ENCODE data around the gene SOS2.

SOS2 gene

DNA sequence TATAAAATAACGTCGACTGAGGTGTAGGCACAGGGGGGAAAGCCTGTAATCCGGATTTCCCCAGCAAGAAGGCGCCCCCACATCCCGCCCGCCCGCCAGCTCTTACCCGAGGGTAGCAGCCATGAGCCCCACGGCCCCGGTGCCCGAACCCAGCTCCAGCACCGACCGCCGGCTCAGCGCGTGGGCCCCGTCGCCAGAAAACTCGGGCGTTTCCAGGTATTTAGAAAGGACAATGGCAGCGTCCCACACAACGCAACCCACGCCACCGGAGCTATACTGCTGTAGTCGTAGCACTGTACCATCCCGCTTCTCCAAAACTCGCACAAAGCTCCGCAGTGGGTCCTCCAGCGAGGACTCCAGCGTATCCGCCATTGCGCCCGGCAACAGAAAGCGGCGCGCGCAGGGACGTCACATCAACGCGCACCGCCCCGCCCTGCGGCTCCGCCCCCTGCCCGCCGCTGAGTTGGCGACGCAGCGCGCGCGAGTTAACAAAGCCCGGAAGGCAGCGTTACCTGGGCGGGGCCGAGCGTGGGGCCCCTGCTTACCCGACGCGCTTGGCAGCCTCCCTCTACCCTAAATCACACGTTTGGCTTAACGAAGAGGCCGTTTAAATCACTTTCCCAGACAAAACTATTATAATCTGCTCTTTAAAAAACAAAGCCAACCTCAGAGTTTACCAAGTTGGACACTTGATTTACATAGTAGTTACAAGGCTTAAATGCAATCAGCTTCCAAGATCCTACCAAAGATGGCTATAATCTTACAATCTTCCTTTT lies 115.0 kb downstream of the SOS2 start, which contains the start of gene VCPKMT:
TSS of gene VCPKMT (minus strand) at position 392 of the 776 bp plus-strand sequence. CDS start at position 372, 20 bp downstream.
- peak; percentile 49 for DNase-seq (ENCODE audit: low read depth)

DNA sequence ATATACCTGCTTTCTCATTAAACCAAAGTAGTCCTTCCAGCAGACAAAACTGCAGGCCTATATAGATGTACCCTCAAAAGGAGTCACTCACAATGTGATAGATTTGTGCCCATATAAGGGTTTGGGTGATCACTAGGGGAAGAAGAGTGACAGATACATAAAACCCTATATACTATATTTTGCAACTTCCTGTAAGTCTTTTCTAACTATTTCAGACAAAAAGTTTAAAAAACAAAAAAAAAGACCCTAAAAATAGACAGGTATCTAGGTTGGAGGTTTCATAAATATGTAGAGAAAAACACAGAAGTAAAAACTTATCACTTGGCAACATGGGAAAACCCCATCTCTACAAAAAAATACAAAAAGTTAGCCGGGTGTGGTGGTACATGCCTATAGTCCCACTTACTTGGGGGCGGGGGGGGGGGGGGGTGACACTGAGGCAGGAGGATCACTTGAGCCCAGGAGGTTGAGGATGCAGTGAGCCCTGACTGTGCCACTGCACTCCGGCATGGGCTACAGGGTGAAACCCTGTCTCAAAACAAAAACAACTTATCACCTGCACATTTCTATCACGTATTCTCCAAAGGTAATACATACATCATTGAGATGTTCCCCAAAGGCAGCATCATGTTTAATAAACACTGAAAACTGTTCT lies 117.9 kb downstream of the SOS2 start:
- no peak for DNase-seq (ENCODE audit: low read depth)

DNA sequence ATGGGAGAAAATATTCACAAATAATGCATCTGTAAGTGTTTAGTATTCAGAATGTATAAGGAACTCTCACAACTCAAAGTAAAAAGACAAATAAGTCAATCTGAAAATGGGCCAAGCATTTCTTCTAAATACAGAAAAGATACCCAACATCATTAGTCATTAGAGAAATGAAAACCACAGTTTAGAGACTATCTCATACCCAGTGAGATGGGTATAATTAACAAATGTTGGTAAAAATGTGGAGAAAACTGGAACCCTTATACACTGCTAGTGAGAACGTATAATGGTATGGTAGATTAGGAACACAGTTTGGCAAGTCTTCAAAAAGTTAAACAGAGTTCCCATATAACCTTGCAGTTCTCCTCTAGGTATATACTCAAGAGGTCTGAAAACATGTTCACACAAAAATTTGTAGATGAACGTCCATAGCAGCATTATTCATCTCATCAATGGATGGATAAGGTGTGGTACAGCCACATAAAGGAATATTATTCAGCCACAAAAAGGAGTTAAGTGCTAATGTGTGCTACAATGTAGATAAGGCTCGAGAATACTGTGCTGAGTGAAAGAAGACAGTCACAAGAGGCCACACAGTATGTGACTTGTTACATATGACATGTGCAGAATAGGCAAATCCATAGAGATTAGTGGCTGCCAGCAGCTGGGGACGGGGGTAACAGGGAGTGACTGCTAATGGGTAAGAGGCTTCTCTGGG lies 120.9 kb downstream of the SOS2 start:
- DNase-seq (ENCODE audit: low read depth): no peak

DNA sequence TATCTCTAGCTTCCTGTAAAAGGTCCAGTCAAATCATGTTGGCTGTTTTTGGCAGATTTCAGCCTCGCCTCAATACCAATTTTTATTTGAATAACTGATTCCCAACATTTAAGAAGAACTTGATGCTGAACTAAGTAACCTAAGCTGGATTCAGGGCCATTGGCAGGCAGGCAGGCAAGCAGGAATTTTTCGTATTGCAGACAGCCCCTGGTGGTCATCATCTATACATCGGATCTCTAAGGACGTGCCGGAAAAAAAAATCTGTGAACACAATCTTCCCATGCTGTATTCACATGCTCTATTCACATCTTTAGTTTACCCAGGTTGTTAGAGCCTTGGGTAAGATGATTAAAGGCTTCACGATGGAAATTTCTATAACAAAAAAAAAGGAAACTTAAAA lies 122.0 kb downstream of the SOS2 start:
- DNase-seq (ENCODE audit: low read depth): no peak

DNA sequence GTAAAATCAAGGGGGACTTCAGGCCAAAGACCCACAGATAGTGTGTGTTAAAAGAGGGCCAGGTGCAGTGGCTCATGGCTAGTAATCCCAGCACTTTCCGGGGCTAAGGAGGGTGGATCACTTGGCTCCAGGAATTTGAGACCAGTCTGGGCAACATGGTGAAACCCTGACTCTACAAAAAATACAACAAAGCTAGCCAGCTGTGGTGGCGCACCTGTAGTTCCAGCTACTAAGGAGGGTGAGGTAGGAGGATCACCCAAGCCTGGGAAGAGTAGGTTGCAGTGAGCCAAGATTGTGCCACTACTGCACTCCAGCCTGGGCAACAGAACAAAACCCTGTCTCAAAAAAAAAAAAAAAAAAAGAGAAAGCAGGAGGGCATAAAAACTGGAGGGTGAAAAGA lies 123.5 kb downstream of the SOS2 start:
- DNase-seq (ENCODE audit: low read depth): no peak

DNA sequence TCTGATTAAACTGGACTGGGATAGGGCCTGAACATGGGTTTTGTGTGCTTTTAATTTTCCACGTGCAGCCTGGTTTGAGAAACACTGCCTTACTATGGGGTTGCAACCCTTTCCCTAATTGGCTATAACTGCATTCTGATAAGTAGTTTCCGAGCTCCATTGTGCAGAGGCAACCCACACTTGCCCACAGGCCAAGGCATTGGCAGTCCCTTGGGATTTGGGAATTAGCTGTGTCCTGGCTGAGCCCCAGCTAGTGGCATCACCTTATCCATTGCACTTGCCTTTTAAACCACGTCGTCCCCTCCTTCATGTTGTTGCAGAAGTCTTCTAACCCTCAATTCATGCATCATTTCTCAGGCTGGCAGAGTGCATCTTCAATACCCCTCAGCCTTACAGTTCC lies 125.2 kb downstream of the SOS2 start:
- no peak for DNase-seq (ENCODE audit: low read depth)

DNA sequence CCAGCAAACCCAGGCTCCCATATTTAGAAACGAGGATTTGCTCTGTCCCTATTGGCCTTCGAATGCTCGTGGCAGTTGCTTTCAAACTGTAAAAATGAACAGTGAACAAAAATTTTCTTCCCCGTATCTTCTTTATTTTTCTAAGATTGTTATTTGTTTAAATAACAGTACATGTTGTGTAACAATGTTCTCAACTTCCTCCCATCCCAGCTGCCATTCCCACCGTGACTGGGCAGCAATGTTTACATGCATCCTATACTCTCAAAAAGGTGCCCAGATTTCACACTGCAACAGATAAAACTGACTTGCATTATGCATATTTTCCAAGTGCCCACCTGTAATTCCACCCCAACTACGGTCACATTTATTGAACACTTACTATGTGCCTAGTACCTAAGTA lies 127.8 kb downstream of the SOS2 start:
- no peak for DNase-seq (ENCODE audit: low read depth)

DNA sequence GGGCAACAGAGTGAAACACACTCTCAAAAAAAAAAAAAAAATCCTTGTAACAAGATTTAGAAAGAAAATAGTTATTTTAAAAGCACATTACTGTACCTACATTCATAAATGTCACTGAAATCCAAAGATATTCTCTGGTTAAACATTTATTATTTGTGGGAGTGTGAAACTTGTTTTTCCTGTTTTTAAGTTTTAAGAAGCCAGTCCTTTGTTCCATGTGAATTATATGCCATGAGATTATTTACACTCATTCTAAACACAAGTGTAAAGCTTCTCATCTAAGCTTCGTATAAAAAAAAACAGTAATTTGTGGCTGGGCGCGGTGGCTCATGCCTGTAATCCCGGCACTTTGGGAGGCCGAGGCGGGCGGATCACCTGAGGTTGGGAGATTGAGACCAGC lies 130.0 kb downstream of the SOS2 start:
- DNase-seq (ENCODE audit: low read depth): no peak

DNA sequence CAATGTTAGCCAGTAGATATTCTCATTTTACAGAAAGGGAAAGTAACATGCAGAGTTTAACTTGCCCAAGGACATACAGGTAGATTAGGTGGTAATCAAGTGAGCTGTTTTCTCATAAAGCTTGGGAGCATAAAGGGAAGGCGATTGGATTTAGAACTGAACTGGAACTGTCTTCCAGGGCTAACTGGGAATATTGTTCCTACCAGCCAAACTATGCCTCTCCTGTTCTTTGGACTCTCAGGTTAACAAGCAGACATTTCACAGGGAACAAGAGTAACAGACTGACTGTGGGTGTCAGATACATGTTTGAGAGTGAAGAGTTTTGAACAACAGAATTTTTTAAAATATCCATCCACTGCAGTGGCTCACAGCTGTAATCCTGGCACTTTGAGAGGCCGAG lies 130.6 kb downstream of the SOS2 start:
- DNase-seq (ENCODE audit: low read depth): no peak

DNA sequence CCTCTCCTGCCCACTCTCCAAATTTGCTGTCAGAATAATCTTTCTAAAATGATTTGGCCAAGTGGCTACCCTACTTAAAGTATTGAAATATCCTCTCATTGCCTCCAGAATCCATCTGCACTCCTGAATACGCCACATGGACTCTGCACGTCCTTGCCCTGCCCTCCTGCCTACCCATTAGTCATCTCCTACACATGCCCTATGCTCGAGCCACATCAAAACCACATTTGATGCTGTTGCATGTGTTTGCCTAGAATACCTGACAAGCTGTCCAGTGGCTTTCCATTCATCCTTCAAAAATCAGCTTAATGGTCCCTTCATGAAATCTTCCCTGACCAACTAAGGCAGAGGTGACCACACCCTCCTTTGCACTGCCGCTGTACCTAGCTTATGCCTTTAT lies 132.0 kb downstream of the SOS2 start:
- no peak for DNase-seq (ENCODE audit: low read depth)

DNA sequence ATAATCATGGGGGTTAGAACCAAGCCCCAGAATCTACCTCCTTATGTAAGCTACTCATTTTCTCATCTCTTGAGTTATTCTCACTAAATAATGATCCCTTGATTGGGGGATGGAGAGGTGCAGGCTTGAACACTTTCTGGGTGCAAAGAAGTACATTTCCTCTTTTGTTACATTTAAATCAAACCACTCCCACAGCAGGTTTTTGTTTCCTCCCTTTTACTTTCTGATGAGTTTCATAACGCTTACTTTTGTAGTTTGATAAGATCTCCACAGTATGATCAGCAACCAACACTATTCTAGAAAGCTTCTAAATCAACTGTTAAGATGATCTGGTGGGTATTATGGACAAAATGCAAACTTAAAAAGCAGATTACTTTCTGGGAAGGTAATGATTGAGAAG lies 135.5 kb downstream of the SOS2 start:
- no peak for DNase-seq (ENCODE audit: low read depth)

DNA sequence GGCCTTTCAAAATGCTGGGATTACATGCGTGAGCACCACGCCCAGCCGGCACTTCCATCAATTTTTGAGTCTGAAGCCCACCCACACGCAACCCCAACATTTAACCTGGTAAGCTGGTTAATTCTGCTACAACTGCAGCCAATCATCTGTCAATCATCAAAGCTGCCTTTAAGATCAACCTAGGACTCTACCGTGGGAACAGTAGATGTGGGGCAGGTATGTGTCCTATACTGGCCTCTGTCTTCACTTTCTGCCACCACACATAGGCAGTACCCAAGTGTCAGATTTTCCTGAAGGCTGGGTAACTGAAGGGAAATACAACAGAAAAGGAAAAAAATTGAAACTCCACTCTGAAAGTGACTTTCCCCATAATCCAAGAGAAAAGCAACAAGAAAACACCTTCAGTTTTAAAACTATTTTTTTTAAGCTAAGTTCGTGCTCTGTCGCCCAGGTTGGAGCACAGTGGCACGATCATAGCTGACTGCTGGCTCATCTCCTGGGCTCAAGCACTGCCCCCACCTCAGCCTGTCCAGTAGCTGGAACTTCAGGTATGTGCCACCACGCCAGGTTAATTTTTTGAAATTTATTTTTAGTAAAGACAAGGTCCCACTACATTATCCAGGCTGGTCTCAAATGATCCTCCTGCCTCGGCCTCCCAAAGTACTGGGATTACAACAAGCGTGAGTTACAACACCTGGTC lies 137.2 kb downstream of the SOS2 start:
- DNase-seq (ENCODE audit: low read depth): no peak

DNA sequence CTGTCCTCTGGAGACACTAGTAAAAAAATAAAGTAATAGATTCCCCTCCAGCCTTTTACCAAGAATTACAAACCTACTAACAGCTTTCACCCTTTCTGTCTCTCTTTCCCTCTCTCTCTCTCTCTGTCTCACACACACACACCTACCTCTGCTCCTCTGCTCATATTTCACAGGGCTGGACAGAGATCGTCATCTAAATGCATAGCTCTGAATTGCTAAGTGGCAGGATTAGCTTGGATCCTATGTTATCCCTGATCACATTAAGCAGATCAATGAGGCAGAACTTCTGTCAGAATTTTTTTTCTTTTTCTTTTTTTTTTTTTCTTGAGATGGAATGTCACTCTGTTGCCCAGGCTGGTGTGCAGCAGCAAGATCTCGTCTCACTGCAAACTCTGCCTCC lies 137.9 kb downstream of the SOS2 start:
- no peak for DNase-seq (ENCODE audit: low read depth)

DNA sequence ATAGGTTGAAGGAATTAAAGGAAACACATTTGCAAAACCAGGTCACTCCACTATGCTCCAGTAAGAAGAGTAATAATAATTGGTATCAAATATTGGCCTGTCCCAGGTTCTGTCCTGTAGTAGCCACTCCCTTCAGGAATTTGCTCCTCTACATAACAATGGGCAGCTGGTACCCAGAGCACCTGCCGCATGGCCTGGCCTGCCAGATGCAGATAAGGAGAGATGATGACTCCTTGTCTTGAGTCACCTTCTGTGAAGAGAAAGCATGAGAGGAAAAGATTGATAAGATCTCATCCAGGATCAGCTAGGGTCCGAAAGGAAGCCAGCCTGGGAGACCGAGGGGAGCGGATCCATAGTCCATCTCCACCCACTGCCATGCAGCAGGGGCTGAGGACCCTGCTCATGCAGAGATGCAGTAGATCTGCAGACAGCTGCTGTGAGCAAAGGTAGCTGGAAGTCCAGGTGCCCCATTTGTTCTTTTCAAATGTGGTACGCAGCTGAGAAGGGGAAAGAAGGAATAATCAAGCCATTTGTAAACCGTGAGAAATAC lies 139.3 kb downstream of the SOS2 start:
- no peak for DNase-seq (ENCODE audit: low read depth)

DNA sequence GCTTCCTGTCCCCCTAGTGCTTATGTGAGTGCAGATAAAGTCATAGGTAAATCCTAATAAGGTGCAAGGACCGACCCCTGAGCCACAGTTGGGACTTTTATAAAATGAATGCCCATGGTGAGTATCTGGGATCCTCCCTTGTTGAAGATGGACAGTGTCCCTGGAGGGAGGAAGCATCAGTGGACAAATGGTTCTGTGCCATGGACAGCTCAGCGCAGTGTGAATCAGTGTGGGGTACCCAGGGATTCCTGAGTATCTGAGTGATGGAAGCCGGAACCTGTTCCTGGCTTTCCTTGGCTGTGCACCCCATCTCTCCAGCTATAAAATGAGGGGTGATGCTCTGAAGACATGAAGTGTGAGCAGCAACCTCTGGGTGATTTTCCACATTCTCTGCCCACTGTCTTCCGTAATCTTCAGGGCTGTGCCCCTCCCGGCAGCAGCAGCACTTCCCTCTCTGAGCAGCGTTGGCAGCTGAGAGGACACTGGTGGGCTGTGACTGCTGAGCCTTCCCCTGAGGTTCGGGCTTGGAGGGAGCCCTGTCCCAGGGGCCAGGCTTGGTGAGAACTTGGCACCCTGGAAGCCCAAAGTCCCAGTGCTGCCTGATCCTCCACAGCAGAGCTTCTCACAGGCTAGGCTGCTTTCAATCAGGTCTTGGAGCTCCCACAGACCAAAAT lies 140.0 kb downstream of the SOS2 start:
- DNase-seq (ENCODE audit: low read depth): no peak

DNA sequence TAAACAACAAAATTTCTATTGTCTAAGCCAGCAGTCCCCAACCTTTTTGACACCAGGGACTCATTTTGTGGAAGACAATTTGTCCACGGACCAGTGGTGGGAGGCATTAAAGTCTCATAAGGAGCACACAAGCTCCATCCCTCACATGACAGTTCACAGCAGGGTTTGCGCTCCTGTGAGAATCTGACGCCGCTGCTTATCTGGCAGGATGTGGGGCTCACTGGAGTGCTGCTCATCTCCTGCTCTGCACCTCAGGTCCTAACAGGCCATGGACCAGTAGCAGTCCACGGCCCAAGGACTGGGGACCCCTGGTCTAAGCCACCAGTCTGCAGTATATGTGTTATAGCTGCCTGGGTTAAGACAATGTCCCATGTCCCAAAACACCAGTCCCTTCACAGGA lies 142.2 kb downstream of the SOS2 start:
- no peak for DNase-seq (ENCODE audit: low read depth)

DNA sequence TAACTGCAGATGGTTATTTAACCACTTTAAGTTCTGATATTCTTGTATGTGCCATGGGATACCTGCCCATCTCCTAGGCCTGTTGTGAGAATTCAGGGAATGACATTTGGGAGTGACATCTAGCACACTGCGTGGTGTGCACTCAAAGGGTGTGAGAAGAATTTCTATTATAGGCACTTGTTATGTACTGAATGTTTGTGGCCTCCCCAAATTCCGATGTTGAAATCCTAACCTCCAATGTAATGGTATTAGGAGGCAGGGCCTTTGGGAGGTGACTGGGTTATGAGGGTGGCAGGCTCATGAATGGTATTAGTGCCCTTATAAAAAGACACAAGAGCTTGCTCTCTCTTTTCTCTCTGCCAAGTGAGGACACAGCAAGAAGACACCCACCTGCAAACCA lies 142.6 kb downstream of the SOS2 start:
- no peak for DNase-seq (ENCODE audit: low read depth)

DNA sequence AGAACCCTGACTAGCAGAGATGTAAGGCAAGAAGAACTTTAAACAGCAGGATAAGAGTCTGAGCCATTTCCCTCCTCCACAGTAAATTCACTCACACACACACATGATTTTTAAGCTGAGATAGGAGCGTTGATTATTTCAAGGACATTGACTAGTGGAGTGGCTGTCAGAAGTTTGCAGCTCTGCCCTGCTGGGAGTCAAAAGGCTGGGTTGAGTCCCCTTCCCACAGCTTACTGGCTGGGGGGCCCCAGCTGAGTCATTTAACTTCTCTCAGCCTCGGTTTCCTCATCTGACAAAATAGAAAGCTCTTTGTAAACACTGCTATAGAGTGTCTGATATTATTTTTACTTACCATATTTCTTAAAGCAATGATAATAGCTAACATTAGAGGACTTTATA lies 143.3 kb downstream of the SOS2 start:
- no peak for DNase-seq (ENCODE audit: low read depth)

DNA sequence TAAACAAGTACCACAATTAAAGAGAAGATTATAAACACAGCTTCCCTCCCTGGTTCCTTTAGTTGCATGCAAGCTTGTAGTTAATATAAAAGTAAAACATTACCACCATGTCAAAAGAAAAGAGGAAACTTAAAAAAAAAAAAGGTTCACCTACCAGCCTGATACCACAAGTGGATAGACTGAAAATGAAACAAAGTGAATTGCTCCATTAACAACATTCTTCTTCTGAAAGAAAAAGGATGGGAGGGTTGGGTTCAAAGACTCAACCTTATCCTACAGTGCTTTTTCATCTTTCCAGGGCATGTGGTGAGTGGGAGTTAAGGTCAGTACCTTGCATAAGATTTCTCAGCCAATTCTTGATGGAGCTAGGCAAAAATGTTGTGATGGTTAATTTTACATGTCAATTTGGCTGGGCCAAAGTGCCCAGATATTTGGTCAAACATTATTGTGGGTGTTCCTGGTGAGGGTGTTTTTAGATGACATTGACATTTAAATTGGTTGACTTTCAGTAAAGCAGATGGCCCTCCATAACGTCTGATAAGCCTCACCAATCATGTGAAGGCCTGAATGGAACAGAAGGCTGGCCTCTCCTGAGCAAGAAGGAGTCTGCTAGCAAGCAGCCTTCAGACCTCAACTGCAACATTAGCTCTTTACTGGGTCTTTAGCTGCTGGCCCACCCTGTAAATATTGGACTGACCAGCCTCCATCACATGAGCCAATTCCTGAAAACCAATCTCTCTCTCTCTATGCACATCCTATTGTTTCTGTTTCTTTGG lies 143.8 kb downstream of the SOS2 start:
- DNase-seq (ENCODE audit: low read depth): no peak

DNA sequence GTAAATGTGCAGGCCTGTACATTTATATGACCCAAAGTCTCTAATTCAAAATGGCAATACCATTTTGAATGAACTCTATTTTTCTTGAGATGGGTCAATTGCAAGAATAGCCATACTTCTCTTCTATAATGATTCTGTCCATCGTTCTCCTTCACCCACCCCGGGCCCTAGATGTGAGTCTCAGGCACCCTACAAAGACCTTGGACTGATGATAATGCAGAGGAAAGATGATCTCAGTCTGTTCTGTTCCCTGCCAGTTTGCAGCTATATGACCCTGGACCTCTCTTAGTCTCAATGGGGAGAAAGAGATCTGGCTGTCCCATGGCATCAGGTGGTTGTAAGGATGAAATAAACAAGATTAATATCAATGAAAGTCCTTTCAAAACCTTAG lies 145.1 kb downstream of the SOS2 start:
- no peak for DNase-seq (ENCODE audit: low read depth)
